ENCODE results near the gene NRXN3.

Gene NRXN3

DNA sequence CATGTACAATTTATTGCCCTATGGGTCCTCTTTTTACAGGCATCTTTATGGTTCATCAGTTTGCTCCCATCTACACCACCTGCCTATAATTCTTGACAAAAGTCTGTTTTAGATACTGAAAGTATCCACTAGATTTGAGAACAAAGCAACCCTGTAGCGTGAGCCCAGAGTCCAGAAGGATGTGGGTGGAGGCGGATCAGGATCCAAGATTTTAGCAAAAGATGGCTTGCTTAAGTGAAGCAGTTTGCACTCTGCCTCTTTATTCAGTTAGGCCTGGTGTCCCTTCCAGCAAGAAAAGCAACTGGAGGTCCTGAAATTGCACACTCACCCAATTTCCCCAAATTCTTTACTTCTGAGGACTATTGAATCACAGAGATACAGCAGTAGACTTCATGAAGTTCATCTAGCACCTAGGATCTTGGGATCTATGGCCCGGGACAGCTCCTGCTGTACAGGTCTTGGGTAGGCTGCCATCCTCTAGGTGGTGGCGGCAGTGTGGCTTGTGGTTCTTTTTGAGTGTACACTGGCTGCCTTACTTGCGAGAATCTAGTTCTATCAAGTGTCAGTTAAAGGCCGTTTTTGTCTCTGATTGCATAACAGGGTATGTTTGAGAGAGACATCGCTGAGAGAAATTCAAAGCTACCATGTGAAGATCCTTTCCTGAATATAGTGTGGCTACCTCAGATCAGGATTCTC is 873.2 kb downstream of the NRXN3 start:
- no peaks in the 10 kb centered on the region for H3K4me1 ChIP-seq (ENCODE audit: control insufficient read depth, insufficient read depth, low read length, poor library complexity, severe bottlenecking)
- H3K4me3 ChIP-seq (ENCODE audit: extremely low read depth, insufficient read depth, low read length, poor library complexity, severe bottlenecking), result no peak overlapping the region
- WGBS, 2 experiments (ENCODE audit: insufficient coverage in 2 of 2), result 90 to 94% methylated on average over 7 of the region's 7 CpGs
- peaks cover 6% of the 10 kb centered on the region for H3K9me3 ChIP-seq (ENCODE audit: control insufficient read depth, low read length)
- no peak overlapping the region for H3K27ac ChIP-seq (ENCODE audit: low read depth, low read length, severe bottlenecking)
- no peaks in the 10 kb centered on the region for H3K36me3 ChIP-seq (ENCODE audit: control insufficient read depth, insufficient read depth, low read length)

DNA sequence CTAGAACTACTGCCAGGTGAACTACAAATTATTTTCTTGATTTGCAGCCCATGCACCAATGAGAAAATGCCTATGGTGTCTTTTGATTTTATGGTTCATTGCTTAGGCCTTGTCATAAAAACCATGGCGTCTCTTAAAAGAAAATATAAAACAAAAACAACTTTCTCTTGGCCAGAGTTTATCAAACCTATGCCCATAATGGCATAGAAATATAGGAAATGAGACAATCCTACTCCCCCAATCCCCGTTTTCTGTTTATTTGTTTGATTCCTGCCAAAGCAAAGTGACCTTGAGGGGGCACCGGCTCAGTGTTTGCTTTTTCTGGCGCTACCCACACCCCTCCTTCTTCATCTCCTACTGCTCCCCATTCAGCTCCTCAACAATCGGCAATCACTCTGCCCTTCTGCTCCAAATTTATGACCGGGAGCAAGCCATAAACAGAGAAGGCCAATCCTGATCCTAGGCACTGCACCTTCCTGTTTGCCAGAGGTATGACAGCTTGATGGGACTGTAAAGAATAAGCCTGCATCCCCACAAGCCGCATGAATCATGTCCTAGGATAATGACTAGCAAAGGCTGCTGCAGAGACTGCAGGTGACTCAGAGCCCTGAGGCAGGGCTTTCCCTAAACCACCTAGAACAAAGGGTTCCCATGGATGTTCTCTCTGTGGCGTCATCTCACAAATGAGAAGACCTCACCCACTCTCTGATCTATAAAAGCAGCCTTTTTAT is 874.9 kb downstream of the NRXN3 start:
- no peaks in the 10 kb centered on the region for H3K4me1 ChIP-seq (ENCODE audit: control insufficient read depth, insufficient read depth, low read length, poor library complexity, severe bottlenecking)
- WGBS, 2 experiments (ENCODE audit: insufficient coverage in 2 of 2), result 71 to 79% methylated on average over 3 to 4 of the region's 8 CpGs
- H3K9me3 ChIP-seq (ENCODE audit: control insufficient read depth, low read length), result peaks cover 6% of the 10 kb centered on the region
- no peak overlapping the region for H3K4me3 ChIP-seq (ENCODE audit: extremely low read depth, insufficient read depth, low read length, poor library complexity, severe bottlenecking)
- no peaks in the 10 kb centered on the region for H3K36me3 ChIP-seq (ENCODE audit: control insufficient read depth, insufficient read depth, low read length)
- no peak overlapping the region for H3K27ac ChIP-seq (ENCODE audit: low read depth, low read length, severe bottlenecking)

DNA sequence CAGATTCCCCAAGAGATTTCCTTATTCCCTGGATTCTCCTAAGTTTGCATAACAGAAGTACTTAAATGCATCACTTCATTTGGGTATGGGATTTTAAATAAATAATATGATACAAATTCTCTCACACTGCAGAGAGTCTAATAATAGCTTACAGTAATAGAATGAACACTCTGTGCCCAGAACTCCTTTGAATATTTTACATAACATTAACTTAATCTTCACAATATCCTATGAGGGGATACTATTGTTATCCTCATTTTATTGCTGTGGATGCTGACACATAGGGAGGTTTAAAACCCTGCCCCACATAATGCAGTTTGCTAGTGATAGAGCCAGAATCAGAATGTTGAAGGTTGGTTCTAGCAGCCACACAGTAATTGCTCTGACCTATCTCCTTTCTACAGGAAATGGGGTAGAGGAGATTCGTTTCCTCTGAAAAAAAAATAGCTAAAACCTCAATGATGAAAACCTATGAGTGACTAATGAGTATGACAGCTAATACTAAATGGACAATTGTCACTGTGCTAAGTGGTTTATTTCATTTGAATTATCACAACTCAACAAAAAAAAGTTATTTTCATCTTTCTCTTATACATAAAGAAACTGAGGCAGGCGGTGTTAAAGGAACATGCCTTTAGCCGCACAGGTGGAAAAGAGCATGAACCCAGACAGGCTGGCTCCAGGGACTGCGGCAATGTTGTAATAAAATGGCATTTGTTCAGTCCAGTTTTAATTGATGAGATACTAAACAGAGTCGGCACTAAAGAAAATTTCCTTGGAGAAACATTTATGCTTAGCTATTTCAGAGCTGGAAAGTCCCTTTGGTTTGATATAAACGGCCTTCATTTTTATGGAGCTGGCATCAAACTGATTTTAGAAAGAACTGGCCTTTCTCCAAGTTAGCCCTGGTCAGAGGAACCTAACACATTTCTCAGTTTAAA is 880.9 kb downstream of the NRXN3 start:
- Histone ChIP-seq H3K27ac (ENCODE audit: low read depth, low read length, severe bottlenecking) (no peak overlapping the region), H3K4me3 (ENCODE audit: extremely low read depth, insufficient read depth, low read length, poor library complexity, severe bottlenecking) (no peak overlapping the region), H3K4me1 (ENCODE audit: control insufficient read depth, insufficient read depth, low read length, poor library complexity, severe bottlenecking) (no peaks in the 10 kb centered on the region), H3K9me3 (ENCODE audit: control insufficient read depth, low read length) (no peaks in the 10 kb centered on the region), H3K36me3 (ENCODE audit: control insufficient read depth, insufficient read depth, low read length) (no peaks in the 10 kb centered on the region)
- 93 to 94% methylated on average over 4 of the region's 6 CpGs for WGBS, 2 experiments (ENCODE audit: insufficient coverage in 2 of 2)

DNA sequence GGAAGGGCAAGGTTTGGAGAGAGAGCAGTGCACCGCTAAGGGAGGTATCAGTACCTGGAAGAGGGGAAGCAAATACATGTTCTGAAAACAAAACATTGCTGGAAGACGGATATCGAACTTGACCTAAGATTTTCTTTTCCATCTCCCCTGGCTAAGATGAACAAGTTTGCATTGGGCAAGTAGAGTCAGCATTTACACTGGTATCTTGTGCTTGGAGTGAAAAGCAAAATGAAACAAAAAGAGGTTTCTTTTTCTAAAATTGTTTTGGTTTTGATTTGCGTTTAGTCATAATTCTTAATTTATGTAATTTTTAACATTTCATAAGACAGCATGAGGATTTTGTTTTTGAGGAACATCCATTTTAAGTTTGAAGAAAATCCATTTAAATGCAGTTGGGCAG is 881.6 kb downstream of the NRXN3 start:
- no peak overlapping the region for H3K27ac ChIP-seq (ENCODE audit: low read depth, low read length, severe bottlenecking)
- H3K36me3 ChIP-seq (ENCODE audit: control insufficient read depth, insufficient read depth, low read length), result no peaks in the 10 kb centered on the region
- H3K4me3 ChIP-seq (ENCODE audit: extremely low read depth, insufficient read depth, low read length, poor library complexity, severe bottlenecking), result no peak overlapping the region
- H3K9me3 ChIP-seq (ENCODE audit: control insufficient read depth, low read length), result no peaks in the 10 kb centered on the region
- H3K4me1 ChIP-seq (ENCODE audit: control insufficient read depth, insufficient read depth, low read length, poor library complexity, severe bottlenecking), result no peaks in the 10 kb centered on the region
- WGBS, 2 experiments (ENCODE audit: insufficient coverage in 2 of 2), result 89% methylated on average over 1 of the region's 4 CpGs; no CpG with 5 or more reads in 1 of the 2 experiments

DNA sequence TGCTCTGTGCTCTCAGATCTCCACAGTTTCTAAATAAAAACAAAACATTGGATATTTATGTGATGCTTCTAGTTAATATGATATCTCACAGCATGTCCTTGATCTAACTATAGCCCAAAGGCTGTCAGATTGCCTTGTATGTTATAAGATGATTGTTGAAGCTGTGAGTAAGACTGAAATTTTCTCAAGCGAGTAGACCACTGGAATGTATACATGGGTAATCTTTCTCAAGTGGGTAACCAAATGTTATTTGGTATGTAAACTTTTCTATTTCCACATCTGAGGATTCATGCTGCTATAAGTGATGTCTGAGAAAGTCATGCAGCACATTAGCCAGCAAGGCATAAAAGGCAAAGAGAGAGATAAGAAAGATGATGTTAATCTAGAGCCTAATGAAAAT is 886.7 kb downstream of the NRXN3 start:
- Histone ChIP-seq H3K36me3 (ENCODE audit: control insufficient read depth, insufficient read depth, low read length) (no peaks in the 10 kb centered on the region), H3K9me3 (ENCODE audit: control insufficient read depth, low read length) (no peaks in the 10 kb centered on the region), H3K27ac (ENCODE audit: low read depth, low read length, severe bottlenecking) (no peak overlapping the region), H3K4me3 (ENCODE audit: extremely low read depth, insufficient read depth, low read length, poor library complexity, severe bottlenecking) (no peak overlapping the region), H3K4me1 (ENCODE audit: control insufficient read depth, insufficient read depth, low read length, poor library complexity, severe bottlenecking) (no peaks in the 10 kb centered on the region)
- WGBS, 2 experiments (ENCODE audit: insufficient coverage in 2 of 2), result 90 to 100% methylated on average over 1 of the region's 1 CpG

DNA sequence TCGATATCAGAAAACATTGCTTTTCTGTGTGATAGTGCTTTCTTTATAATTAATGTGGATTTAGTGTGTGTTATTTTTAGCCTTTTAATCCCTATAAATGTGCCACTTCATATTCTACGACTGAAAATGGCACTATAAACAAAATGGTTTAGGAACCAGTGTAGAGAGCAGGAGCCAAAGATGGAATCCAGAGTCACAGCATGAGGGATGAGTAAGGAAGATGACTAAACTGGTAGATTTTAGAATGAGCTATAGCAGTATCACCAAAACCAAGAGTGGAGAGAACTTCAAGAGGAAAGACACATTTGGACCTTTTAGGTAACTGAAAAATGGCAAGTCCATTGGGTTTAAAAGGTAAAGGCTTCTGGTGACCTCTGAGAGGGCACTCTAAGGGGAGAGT is 887.2 kb downstream of the NRXN3 start:
- WGBS, 2 experiments (ENCODE audit: insufficient coverage in 2 of 2), result 80 to 90% methylated on average over 1 of the region's 2 CpGs
- no peak overlapping the region for H3K27ac ChIP-seq (ENCODE audit: low read depth, low read length, severe bottlenecking)

DNA sequence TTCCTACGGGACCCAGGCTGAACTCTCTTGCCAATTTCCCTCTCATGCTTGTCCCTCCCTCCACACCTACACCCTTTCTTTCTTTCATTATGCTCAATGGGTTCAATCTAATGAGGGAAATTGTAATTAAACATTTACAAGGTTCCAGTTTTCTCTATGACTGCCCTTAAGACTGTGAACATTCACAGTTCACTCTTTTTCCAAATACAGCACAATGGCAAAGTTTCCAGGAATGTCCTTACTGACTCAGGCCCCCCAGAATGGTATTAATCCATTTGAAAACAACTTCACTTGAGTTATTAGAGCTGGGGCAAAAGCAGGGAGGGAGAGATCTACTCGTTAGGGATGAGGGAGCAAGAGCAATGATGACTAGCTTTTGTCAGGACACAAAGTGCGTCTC is 892.1 kb downstream of the NRXN3 start:
- Histone ChIP-seq H3K4me1 (ENCODE audit: control insufficient read depth, insufficient read depth, low read length, poor library complexity, severe bottlenecking) (no peaks in the 10 kb centered on the region), H3K4me3 (ENCODE audit: extremely low read depth, insufficient read depth, low read length, poor library complexity, severe bottlenecking) (no peak overlapping the region), H3K36me3 (ENCODE audit: control insufficient read depth, insufficient read depth, low read length) (no peaks in the 10 kb centered on the region), H3K9me3 (ENCODE audit: control insufficient read depth, low read length) (no peaks in the 10 kb centered on the region), H3K27ac (ENCODE audit: low read depth, low read length, severe bottlenecking) (no peak overlapping the region)
- WGBS, 2 experiments (ENCODE audit: insufficient coverage in 2 of 2), result 88 to 100% methylated on average over 1 of the region's 3 CpGs

More for the DNA sequence above, 887.2 kb downstream of the NRXN3 start:
- H3K36me3 ChIP-seq (ENCODE audit: control insufficient read depth, insufficient read depth, low read length), result no peaks in the 10 kb centered on the region
- H3K9me3 ChIP-seq (ENCODE audit: control insufficient read depth, low read length), result no peaks in the 10 kb centered on the region
- no peak overlapping the region for H3K4me3 ChIP-seq (ENCODE audit: extremely low read depth, insufficient read depth, low read length, poor library complexity, severe bottlenecking)
- H3K4me1 ChIP-seq (ENCODE audit: control insufficient read depth, insufficient read depth, low read length, poor library complexity, severe bottlenecking), result no peaks in the 10 kb centered on the region

DNA sequence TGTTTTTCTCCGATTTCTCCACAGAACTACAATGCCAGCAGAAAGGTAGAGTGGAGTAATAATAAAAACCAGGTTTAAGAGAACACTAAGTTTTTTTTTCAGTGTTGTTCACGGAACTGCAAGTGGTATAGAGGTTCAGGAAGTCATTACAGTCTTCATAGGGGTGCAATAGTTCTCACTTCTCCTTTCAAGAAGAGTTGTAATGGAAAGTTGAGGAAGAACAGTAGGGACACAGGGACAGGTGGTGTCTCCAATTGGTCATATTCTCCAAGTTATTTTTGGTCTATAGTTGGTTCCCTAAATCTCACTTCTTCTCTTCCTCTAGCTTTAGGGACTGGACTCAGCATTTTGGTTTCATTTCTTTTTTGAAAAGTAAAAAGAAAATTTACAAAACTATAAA is 894.0 kb downstream of the NRXN3 start:
- Histone ChIP-seq H3K4me3 (ENCODE audit: extremely low read depth, insufficient read depth, low read length, poor library complexity, severe bottlenecking) (no peak overlapping the region), H3K4me1 (ENCODE audit: control insufficient read depth, insufficient read depth, low read length, poor library complexity, severe bottlenecking) (no peaks in the 10 kb centered on the region), H3K9me3 (ENCODE audit: control insufficient read depth, low read length) (no peaks in the 10 kb centered on the region), H3K36me3 (ENCODE audit: control insufficient read depth, insufficient read depth, low read length) (no peaks in the 10 kb centered on the region), H3K27ac (ENCODE audit: low read depth, low read length, severe bottlenecking) (no peak overlapping the region)
- WGBS, 2 experiments (ENCODE audit: insufficient coverage in 2 of 2), result 80 to 88% methylated on average over 1 of the region's 2 CpGs

DNA sequence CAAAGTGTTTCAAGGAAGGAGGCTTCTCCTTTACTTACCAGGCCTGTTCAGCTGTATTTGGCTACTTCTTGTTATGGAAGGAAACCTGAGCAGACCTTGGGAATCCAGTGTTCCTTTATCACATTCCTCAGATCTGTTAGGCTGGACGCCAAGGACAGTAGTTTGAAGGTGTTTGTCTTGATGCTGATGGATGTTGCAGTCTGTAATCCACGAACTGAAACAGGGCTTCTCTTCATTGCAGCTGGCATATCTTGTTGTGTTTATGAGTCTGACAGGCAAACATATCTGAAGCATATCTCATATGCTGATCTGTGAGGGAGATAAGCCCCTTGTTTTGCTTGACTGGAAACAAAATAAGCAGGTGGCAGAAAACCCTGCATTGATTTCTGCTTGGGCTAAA is 904.3 kb downstream of the NRXN3 start:
- Histone ChIP-seq H3K36me3 (ENCODE audit: control insufficient read depth, insufficient read depth, low read length) (no peaks in the 10 kb centered on the region), H3K27ac (ENCODE audit: low read depth, low read length, severe bottlenecking) (no peak overlapping the region), H3K4me1 (ENCODE audit: control insufficient read depth, insufficient read depth, low read length, poor library complexity, severe bottlenecking) (no peaks in the 10 kb centered on the region), H3K9me3 (ENCODE audit: control insufficient read depth, low read length) (no peaks in the 10 kb centered on the region), H3K4me3 (ENCODE audit: extremely low read depth, insufficient read depth, low read length, poor library complexity, severe bottlenecking) (no peak overlapping the region)
- 83% methylated on average over 1 of the region's 2 CpGs for WGBS, 2 experiments (ENCODE audit: insufficient coverage in 2 of 2)

DNA sequence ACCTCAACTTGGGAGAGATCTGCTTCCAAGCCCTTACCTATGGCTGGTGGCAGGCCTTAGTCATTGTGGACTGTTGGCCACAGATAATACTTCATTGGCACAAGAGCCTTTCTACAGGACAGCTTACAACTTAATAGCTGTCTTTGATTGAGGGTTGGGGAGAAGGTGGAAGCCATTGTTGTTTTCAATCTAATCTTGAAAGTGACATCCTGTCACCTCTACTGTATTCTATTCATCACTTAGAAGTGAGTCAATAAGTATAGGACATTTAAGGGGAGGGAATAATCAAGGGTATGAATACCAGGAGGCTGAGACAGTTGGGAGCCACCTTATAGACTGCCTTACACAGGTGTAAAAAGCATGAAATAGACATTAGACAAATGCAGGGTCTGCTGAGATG is 906.3 kb downstream of the NRXN3 start:
- no peak overlapping the region for H3K4me3 ChIP-seq (ENCODE audit: extremely low read depth, insufficient read depth, low read length, poor library complexity, severe bottlenecking)

More for the DNA sequence above, 906.3 kb downstream of the NRXN3 start:
- no peak overlapping the region for H3K27ac ChIP-seq (ENCODE audit: low read depth, low read length, severe bottlenecking)
- H3K36me3 ChIP-seq (ENCODE audit: control insufficient read depth, insufficient read depth, low read length), result no peaks in the 10 kb centered on the region
- no peaks in the 10 kb centered on the region for H3K4me1 ChIP-seq (ENCODE audit: control insufficient read depth, insufficient read depth, low read length, poor library complexity, severe bottlenecking)
- H3K9me3 ChIP-seq (ENCODE audit: control insufficient read depth, low read length), result no peaks in the 10 kb centered on the region

All from mesodermal cell (in vitro differentiated cells).